Adipocyte (in vitro differentiated cells): ENCODE data around the gene WASHC4.
"Not testable (repeated sequence)": the region's sequence is repeated elsewhere in the genome, so short reads cannot be mapped to it uniquely, and the experiment has no call there.

ENCODE experiments used
- DNase-seq: peaks from one replicate; pipeline ENCODE4 v3.0.0-alpha.2; 2015; ENCODE audit warnings: low read depth
- H3K27me3 ChIP-seq: replicated peaks from 2 replicates; pipeline ENCODE4 v1.7.0; 2013; ENCODE audit warnings: mild to moderate bottlenecking, low read length, moderate library complexity; ENCODE audit not compliant: control insufficient read depth, insufficient read depth
- H3K36me3 ChIP-seq: 2 replicates; pipeline ENCODE4 v1.7.0; 2013; ENCODE audit warnings: low read length, mild to moderate bottlenecking, moderate library complexity; ENCODE audit not compliant: control insufficient read depth, insufficient read depth, severe bottlenecking
- H3K4me1 ChIP-seq: 2 replicates; pipeline ENCODE4 v1.7.0; 2013; ENCODE audit warnings: mild to moderate bottlenecking, low read length, moderate library complexity; ENCODE audit not compliant: control insufficient read depth, insufficient read depth
- H3K4me3 ChIP-seq: 2 replicates; pipeline ENCODE4 v1.7.0; 2013; ENCODE audit warnings: mild to moderate bottlenecking, low read length, moderate library complexity
- H3K9ac ChIP-seq: 2 replicates; pipeline ENCODE4 v1.7.0; 2013; ENCODE audit warnings: mild to moderate bottlenecking, low read length, moderate library complexity
- H3K9me3 ChIP-seq: 2 replicates; pipeline ENCODE4 v1.7.0; 2013; ENCODE audit warnings: mild to moderate bottlenecking, low read length, moderate library complexity; ENCODE audit not compliant: control insufficient read depth

The WASHC4 gene

DNA sequence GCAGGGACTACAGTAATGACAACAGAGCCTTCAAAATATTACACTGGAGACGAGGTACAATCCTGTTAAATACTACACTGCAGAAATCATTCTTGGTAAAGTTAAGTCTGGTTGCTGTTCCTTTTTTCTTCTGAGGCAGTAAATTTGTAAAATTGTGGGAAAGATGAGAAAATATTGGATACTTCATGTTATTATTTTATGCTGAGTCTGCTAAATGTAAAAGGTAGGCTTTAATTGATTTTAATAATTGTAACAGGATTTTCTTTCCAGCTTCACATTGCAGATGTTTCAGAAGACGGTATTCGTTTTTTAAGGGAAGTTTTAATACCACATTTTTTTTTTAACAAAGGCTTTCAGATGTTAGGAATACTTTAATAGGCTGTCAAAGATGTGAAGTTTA is 62.6 kb downstream of the WASHC4 start:
- H3K27me3 ChIP-seq: no peaks in the 10 kb centered on the region
- DNase-seq: no peak
- H3K4me1 ChIP-seq: peaks cover 34% of the 10 kb centered on the region
- no peak overlapping the region for H3K9ac ChIP-seq
- no peaks in the 10 kb centered on the region for H3K9me3 ChIP-seq
- H3K36me3 ChIP-seq: peaks cover 91% of the 10 kb centered on the region
- H3K4me3 ChIP-seq: no peak overlapping the region

DNA sequence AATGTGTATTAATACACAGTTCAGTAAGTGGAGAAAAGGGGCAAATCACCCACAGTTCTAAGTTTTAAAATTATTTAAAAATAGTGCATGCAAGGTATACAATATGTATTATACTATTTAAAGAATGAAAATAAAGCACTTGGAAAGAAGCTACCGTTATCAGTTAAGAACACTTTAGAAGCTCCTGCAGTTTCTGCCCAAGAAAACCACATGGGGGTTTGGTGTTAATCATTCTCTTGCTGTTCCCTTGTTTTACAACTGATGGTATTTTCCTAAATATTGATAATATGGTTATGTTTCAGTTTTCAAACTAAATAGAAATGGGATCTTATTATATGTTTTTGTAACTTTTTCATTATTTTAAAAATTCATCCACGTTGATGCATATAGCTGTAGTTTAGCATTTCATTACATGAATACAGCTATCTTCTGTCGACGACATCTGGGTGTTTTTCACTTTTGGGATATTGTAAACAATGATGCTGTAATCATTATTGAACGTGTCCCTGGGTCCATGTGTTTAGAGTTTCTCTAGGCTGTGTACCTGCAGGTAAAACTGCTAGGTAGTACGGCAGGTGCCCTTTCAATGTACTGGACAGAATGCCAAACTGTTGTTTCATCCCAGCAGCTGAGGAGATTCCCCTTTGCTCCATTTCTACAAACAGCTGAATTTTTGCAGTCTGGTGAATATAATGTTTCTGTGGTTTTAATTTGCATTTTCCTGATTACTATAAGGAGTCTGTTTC is 64.3 kb downstream of the WASHC4 start:
- Histone ChIP-seq H3K9me3 (no peaks in the 10 kb centered on the region), H3K4me3 (no peak overlapping the region), H3K9ac (no peak overlapping the region), H3K36me3 (peaks cover 92% of the 10 kb centered on the region), H3K27me3 (no peaks in the 10 kb centered on the region), H3K4me1 (peaks cover 21% of the 10 kb centered on the region)
- no peak for DNase-seq

DNA sequence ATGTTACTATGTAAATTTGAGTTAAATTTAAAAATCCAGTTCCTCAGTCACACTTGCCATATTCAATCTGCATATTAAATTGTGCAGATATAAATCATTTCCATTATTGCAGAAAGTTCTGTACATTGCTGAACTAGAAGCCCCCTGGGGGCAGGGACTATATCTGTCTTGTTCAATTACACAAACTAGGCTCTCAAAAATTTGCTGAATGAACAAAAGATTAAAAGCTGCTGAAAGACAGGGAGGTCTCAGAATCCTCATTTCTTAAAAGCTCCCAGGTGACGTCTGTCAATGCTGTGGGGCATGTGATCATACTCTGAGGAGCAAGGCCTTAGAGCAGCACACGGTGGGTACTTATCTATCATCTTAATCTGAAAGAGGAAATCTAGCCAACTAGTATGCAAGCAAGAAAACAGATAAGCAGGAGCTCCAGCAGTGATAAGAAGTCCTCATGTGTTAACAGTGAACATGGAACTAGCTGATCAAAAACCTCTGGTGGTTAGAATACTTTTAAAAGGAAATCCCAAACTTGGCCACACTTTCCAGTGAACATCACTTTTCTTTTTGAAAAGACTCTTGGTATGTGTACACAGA is 68.0 kb downstream of the WASHC4 start:
- no peak overlapping the region for H3K4me3 ChIP-seq
- peaks cover 12% of the 10 kb centered on the region for H3K4me1 ChIP-seq
- no peaks in the 10 kb centered on the region for H3K27me3 ChIP-seq
- no peaks in the 10 kb centered on the region for H3K9me3 ChIP-seq
- H3K36me3 ChIP-seq: peaks cover 78% of the 10 kb centered on the region
- no peak overlapping the region for H3K9ac ChIP-seq
- no peak for DNase-seq

DNA sequence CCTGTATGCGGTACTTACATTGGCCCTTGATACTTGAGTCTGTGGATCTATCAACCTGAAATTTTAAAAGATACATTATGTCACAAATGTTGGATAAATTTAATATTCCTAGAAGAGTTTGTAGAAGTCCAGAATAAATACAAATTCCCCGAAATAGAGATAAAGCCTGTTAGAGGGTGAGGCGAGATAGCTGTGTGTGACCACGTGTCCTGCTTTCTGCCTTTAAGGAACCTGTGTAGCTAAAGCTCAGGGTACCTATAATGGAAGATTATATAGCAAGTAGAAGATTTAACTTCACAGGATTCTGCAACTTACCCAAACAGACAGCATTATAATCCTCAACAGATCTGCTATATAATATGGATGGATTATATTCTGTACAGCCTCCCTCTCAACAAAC is 69.7 kb downstream of the WASHC4 start:
- Histone ChIP-seq H3K4me3 (no peak overlapping the region), H3K9me3 (no peaks in the 10 kb centered on the region), H3K36me3 (peaks cover 64% of the 10 kb centered on the region), H3K27me3 (no peaks in the 10 kb centered on the region), H3K9ac (no peak overlapping the region), H3K4me1 (peaks cover 8% of the 10 kb centered on the region)
- DNase-seq: no peak

DNA sequence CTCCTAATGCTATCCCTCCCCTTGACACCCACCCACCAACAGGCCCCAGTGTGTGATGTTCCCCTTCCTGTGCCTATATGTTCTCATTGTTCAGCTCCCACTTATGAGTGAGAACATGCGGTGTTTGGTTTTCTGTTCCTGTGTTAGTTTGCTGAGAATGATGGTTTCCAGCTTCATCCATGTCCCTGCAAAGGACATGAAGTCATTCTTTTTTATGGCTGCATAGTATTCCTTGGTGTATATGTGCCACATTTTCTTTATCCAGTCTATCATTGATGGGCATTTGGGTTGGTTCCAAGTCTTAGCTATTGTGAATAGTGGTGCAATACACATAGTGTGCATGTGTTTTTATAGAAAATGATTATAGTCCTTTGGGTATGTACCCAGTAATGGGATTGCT is 71.6 kb downstream of the WASHC4 start:
- not testable (repeated sequence) for DNase-seq, H3K4me3 ChIP-seq

DNA sequence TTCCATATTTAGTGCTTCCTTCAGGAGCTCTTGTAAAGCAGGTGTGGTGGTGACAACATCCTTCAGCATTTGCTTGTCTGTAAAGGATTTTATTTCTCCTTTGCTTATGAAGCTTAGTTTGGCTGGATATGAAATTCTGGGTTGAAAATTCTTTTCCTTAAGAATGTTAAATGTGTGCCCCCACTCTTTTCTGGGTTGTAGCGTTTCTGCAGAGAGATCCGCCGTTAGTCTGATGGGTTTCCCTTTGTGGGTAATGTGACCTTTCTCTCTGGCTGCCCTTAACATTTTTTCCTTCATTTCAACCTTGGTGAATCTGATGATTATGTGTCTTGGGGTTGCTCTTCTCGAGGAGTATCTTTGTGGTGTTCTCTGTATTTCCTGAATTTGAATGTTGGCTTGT is 75.9 kb downstream of the WASHC4 start:
- not testable (repeated sequence) for H3K9me3 ChIP-seq, DNase-seq, H3K9ac ChIP-seq, H3K4me1 ChIP-seq, H3K4me3 ChIP-seq, H3K27me3 ChIP-seq
- peaks cover 62% of the 10 kb centered on the region for H3K36me3 ChIP-seq

More for the DNA sequence above, 71.6 kb downstream of the WASHC4 start:
- not testable (repeated sequence) for H3K9me3 ChIP-seq, H3K9ac ChIP-seq, H3K4me1 ChIP-seq, H3K27me3 ChIP-seq
- peaks cover 61% of the 10 kb centered on the region for H3K36me3 ChIP-seq

DNA sequence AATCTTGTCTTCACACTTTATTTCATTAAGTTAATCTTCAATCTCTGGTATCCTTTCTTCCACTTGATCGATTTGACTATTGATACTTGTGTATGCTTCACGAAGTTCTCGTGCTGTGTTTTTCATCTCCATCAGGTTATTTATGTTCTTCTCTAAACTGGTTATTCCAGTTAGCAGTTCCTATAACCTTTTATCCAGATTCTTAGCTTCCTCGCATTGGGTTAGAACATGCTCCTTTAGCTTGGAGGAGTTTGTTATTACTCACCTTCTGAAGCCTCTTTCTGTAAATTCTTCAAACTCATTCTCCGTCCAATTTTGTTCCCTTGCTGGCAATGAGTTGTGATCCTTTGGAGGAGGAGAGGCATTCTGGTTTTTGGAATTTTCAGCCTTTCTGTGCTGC is 76.4 kb downstream of the WASHC4 start:
- not testable (repeated sequence) for H3K9me3 ChIP-seq, H3K27me3 ChIP-seq, H3K4me1 ChIP-seq, H3K4me3 ChIP-seq, DNase-seq, H3K9ac ChIP-seq
- H3K36me3 ChIP-seq: peaks cover 62% of the 10 kb centered on the region

DNA sequence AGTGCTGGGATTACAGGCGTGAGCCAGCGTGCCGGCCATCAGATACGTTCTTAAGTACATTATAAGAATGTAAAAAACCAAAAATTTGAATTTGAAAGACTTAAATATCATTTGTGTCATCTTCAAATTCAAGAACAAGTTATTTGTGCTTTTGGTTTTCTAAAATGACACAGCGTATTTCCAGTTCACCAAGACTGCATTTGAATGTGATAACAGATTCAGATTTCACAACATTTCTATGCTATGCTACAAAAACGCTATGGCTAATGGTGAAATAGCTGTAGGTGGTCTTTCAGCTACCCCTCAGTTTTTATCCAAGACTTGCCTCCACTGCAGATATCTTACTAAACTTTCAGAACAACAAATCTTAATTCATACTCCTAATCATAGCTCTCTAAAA is 81.8 kb downstream of the WASHC4 start:
- no peak for DNase-seq
- peaks cover 99% of the 10 kb centered on the region for H3K36me3 ChIP-seq

DNA sequence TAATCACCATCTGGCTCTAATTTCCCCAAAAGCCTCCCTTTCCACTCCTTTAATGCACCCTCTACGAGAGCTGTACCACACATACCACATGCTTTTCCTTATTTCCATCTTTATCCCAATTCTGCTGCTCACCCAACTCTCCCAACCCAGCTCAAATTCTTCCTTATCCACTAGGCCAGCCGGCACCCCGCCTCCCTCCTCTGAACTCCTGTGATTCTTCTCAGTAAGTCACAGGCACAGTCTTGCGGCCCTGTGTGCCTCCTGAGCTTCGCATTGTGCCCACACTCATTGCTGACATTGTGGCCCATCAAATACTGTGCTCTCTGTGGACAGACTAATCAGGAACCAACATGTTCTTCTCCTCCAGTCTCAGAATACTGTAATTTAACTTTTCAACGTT is 83.0 kb downstream of the WASHC4 start:
- Histone ChIP-seq H3K27me3 (no peaks in the 10 kb centered on the region), H3K4me1 (peaks cover 3% of the 10 kb centered on the region), H3K36me3 (peaks cover 99% of the 10 kb centered on the region), H3K4me3 (no peak overlapping the region), H3K9me3 (no peaks in the 10 kb centered on the region), H3K9ac (no peak overlapping the region)
- no peak for DNase-seq

More for the DNA sequence above, 81.8 kb downstream of the WASHC4 start:
- H3K4me1 ChIP-seq: peaks cover 3% of the 10 kb centered on the region
- no peaks in the 10 kb centered on the region for H3K27me3 ChIP-seq
- H3K9ac ChIP-seq: no peak overlapping the region
- H3K4me3 ChIP-seq: no peak overlapping the region
- no peaks in the 10 kb centered on the region for H3K9me3 ChIP-seq

DNA sequence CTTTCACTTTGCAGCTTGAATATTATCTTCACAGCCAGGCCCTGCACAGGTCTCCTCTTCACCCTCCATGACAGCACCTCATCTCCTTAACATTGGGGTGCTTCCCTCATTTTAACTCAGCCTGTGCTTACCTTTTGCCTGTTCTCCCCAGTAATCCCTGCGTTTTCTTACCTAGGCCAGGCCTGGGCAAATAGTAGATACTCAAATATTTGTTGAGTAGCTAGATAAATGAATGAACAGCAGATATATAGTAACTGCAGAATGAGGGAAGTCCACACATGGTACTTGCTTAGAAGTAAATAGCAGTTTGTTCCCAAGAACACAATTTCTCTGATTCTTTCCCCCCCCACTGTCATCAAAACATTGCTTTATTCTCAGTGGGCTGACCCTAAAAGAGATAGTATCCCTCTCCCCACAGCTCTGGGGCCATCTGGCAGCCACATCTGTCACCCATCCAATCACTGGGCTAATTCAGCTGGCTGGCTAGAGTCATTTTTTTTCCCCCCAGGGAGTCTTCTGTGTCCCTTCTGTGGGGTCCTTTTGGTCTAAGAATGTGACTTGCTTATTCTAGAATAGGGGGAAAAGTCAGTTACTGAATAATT is 85.2 kb downstream of the WASHC4 start:
- H3K4me3 ChIP-seq: no peak overlapping the region
- DNase-seq: no peak
- H3K27me3 ChIP-seq: no peaks in the 10 kb centered on the region
- no peaks in the 10 kb centered on the region for H3K9me3 ChIP-seq
- H3K9ac ChIP-seq: no peak overlapping the region
- peaks cover 99% of the 10 kb centered on the region for H3K36me3 ChIP-seq
- H3K4me1 ChIP-seq: peaks cover 3% of the 10 kb centered on the region

DNA sequence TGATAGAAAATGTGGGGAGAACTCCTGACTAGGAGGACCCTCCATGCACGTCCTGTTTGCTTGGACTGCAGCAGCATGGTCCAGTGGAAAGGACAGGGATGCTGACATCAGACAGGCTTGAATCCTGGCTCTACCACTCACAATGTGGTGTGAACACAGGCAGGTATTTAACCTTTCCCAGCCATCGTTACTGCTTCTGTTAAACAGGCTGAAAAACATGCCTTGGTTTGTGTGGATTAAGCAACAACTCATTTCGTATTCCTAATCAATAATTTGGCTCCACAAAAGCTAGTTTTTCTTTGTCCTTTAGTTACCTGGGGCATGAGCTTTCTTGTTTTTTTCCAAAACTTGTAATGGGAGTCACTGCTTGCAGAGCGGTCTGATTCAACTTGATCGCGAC is 87.4 kb downstream of the WASHC4 start:
- no peak overlapping the region for H3K9ac ChIP-seq
- H3K36me3 ChIP-seq: peaks cover 97% of the 10 kb centered on the region
- H3K4me1 ChIP-seq: no peaks in the 10 kb centered on the region
- no peak for DNase-seq
- H3K9me3 ChIP-seq: no peaks in the 10 kb centered on the region
- H3K27me3 ChIP-seq: no peaks in the 10 kb centered on the region
- no peak overlapping the region for H3K4me3 ChIP-seq
